Prostate gland (tissue), 2 donors: ENCODE results near the gene COL4A1.

Experiments used
- CTCF ChIP-seq, 4 experiments: fragments of 200-600 bp in 2 of 4; fragments of 450-650 bp in 2 of 4; sonication (generic) in 2 of 4; IDR thresholded peaks; 1 replicate in 3 of 4; 2 replicates in 1 of 4; pipeline ENCODE4 v1.5.1; 2016 to 2019; ENCODE audit warnings: antibody characterized with exemption in 4 of 4, mild to moderate bottlenecking in 2 of 4, moderate library complexity in 2 of 4
- POLR2AphosphoS5 ChIP-seq: sonication (generic); formaldehyde crosslinking; IDR thresholded peaks from one replicate; pipeline ENCODE4 v1.6.1; 2017; ENCODE audit warnings: antibody characterized with exemption

GRCh38 chr13:110275931-110276552 lies 30.9 kb downstream of the COL4A1 start:
- TF ChIP-seq CTCF (IDR thresholded peaks at IDR 0.05) (no peak), POLR2AphosphoS5 (no peak)
